HG03575 (cell line): ENCODE data around the gene CLIP2.
"Not testable (repeated sequence)": the region's sequence is repeated elsewhere in the genome, so short reads cannot be mapped to it uniquely, and the experiment has no call there.

Experiments used
- ATAC-seq: cut with Tn5 transposase; IDR thresholded peaks from one replicate; pipeline ENCODE4 v1.9.1; 2021; ENCODE audit not compliant: unreplicated experiment, insufficient number of reproducible peaks, low FRiP score; ENCODE audit errors: extremely low read depth

The CLIP2 gene

GRCh38 chr7:74393722-74394121, 104.5 kb downstream of the CLIP2 start:
- ATAC-seq, result not testable (repeated sequence)

GRCh38 chr7:74394601-74395000, 105.4 kb downstream of the CLIP2 start:
- ATAC-seq, result not testable (repeated sequence)

- ATAC-seq, result no peak
Measured at GRCh38 chr7:74395745-74396311, 106.6 kb downstream of the CLIP2 start.

- ATAC-seq, result no peak
Measured at GRCh38 chr7:74396993-74397392, 107.8 kb downstream of the CLIP2 start.

GRCh38 chr7:74398426-74398825, 109.2 kb downstream of the CLIP2 start:
- ATAC-seq, result no peak

GRCh38 chr7:74399006-74399405, 109.8 kb downstream of the CLIP2 start:
- no peak for ATAC-seq

GRCh38 chr7:74400420-74401136, 111.4 kb downstream of the CLIP2 start:
- ATAC-seq, result no peak

- no peak for ATAC-seq
Measured at GRCh38 chr7:74401137-74401859, 112.1 kb downstream of the CLIP2 start.

GRCh38 chr7:74402668-74403067, 113.5 kb downstream of the CLIP2 start:
- not testable (repeated sequence) for ATAC-seq

- ATAC-seq, result no peak
Measured at GRCh38 chr7:74403521-74404387, 114.5 kb downstream of the CLIP2 start.

- no peak for ATAC-seq
Measured at GRCh38 chr7:74404388-74404700, 115.1 kb downstream of the CLIP2 start.

GRCh38 chr7:74404741-74405140, 115.5 kb downstream of the CLIP2 start:
- no peak for ATAC-seq

GRCh38 chr7:74405191-74405898, 116.1 kb downstream of the CLIP2 start:
- ATAC-seq, result no peak

- no peak for ATAC-seq
Measured at GRCh38 chr7:74405899-74406512, 116.8 kb downstream of the CLIP2 start.

GRCh38 chr7:74407958-74408357, 118.8 kb downstream of the CLIP2 start:
- no peak for ATAC-seq

- ATAC-seq, result no peak
Measured at GRCh38 chr7:74409571-74409970, 120.4 kb downstream of the CLIP2 start.

- no peak for ATAC-seq
Measured at GRCh38 chr7:74410772-74411171, 121.6 kb downstream of the CLIP2 start.

- ATAC-seq, result not testable (repeated sequence)
Measured at GRCh38 chr7:74411571-74411970, 122.4 kb downstream of the CLIP2 start.
